ENCODE measurements around the gene FOXN3.
"Not testable (repeated sequence)": the region's sequence is repeated elsewhere in the genome, so short reads cannot be mapped to it uniquely, and the experiment has no call there.

The FOXN3 gene

DNA sequence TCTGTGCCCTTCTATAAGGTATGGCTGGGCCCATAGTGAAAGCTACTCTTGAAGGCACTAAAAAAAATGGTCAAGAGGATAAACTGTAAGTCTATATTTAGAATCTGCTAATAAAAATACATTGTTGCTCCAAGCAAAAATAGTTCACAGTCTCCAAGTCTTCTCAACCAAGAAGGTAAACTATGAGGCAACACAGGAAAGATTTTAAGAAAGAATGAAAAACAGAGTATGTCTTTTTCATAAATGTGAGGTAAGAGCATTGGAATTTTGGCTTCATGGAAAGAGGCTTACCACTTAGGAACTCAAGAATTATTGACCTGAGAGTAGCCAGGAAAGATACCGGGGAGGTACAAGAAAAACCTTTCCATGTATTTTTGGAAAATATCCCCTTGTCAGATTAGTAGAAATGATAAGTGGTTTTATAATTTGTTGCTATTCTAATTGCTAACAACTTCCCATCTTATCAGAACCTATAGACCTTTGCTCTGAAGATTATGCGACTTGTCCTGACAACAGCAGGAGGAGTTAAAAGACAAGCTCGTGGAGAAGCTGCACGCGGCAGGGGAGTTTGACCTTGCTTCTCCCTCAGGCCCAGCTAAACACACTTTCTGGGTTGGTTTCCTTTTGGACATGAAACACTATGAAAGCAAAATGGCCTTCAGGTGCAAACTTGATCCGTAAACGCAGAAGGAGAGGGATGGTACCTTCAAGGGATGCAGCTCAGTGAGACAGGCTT is 238.1 kb downstream of the FOXN3 start:
- no peak for DNase-seq (ENCODE audit: low read depth in 3 of 3, low spot score in 1 of 3)

DNA sequence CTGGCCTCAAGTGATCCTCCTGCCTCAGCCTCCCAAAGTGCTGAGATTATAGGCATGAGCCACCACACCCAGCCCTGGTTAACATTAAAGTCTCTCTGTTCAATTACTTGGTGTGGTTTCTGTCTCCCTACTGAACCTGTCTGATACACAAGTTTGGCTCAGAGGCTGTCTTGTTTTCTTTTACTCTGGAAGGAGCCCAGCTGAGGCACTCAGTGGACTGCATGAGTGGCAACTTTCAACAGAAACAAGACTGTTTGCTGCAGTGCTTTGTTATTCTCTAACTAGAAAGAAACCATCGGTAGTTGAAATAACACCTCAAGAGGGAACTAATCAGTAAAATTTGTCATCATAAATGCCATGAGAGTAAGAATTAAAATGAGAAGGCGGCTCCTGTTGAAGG is 238.7 kb downstream of the FOXN3 start:
- DNase-seq (ENCODE audit: low read depth in 3 of 3, low spot score in 1 of 3), result no peak

GRCh38 chr14:89175881-89176799 is 240.9 kb downstream of the FOXN3 start:
- no peak for DNase-seq (ENCODE audit: low read depth in 3 of 3, low spot score in 1 of 3)

DNA sequence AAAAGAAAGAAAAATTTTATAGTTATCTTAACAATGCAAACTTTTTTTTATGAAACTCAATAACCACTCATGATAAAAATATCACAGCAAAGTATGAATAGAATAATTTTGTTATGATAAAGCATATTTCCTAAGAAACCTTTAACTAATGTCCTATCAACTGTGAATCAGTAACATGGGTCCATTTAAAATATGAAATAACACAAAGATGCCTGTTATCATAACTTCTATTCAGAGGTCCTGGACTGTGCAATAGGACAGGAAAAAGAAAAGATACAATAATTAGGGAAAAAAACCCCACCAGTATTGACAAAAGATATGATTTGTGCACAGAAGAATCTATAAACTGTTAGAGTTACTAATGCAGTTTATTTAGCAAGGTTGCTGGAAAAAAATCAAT is 245.4 kb downstream of the FOXN3 start:
- no peak for DNase-seq (ENCODE audit: low read depth in 3 of 3, low spot score in 1 of 3)

- no peak for DNase-seq (ENCODE audit: low read depth in 3 of 3, low spot score in 1 of 3)
Observed at GRCh38 chr14:89171168-89171567, 245.9 kb downstream of the FOXN3 start.

DNA sequence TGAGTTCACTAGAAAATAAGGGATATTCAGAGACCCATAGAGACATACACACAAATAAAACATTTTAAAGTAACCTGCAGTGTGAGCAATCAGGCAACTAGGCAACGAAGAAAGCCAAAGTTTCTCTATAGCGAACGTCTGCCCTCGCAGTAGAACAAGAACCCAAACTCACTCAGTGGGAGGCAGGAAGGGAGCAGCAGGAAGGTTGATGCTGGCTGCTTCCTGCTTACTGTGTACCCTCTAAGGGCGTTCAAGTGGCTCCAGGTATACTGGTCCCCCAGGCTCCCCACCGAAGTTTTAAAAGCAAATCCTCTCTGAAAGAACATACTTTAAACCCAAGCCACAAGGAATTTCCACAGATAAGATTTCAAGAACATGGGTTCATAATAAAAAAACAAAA is 249.3 kb downstream of the FOXN3 start:
- DNase-seq (ENCODE audit: low read depth in 3 of 3, low spot score in 1 of 3), result no peak

DNA sequence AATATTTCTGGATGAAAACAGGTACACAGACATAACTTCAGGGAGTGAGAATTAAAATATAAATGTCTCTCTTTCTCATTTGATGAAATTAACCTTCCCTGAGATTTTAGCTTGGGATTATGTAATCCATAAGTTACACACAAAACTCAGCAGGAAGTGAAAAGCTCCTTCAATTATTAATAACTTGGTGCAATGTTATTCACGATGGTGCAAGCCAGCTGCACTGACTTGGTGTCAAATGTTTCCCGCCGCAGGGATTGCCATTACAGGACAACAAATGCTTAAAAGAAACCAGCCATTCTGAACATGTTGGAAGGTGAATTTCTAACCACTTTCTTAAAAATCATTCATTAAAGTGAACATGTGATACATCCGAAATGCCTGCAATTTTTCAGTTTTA is 250.4 kb downstream of the FOXN3 start:
- DNase-seq (ENCODE audit: low read depth in 3 of 3, low spot score in 1 of 3), result no peak

DNA sequence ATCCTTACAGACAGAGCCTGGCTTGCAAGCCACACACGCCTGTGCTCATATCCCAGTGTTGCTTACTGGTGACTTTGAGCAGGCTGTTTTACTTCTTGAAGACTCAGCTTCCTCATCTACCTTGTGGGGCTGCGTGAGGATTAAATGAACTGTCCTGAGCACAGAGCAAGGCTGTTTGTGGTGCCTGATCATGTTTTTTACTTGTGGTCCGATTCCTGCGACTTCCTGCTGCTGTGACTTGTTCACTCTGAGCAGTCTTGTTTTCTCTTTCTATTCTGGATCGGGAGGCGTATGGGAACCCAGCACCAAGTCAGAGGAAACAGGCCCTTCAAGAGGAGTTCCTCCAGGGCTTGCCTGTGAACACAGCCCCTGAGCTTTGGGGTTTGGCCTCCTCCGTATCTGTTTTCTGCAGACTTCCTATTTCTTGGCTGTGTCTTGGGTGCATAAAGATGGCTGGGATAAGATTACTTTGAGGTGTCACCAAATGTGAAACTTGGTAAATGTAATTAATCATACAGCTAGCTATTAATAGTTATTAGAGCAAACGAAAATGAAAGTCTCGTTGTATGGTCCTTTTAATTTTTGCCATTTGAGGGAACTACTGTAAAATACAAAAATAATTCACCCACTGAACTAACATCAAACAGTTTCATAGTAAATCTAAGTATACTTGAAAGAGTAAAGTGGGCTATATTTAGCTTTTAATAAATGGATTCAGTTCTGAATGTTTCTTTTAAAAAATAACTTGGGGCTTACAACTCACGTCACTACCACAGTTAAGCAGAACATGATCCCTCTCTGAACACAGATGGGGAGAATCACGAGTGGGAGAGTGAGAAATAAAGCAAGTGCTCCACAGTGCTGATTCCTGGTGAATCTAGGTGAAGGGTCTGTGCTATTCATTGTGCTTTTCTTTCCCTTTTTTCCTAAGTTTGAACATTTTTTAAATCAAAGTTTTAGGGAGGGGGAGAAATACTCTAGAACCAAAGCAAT is 251.5 kb downstream of the FOXN3 start:
- no peak for DNase-seq (ENCODE audit: low read depth in 3 of 3, low spot score in 1 of 3)

GRCh38 chr14:89164168-89165073 is 252.6 kb downstream of the FOXN3 start:
- DNase-seq (ENCODE audit: low read depth in 3 of 3, low spot score in 1 of 3), result no peak

DNA sequence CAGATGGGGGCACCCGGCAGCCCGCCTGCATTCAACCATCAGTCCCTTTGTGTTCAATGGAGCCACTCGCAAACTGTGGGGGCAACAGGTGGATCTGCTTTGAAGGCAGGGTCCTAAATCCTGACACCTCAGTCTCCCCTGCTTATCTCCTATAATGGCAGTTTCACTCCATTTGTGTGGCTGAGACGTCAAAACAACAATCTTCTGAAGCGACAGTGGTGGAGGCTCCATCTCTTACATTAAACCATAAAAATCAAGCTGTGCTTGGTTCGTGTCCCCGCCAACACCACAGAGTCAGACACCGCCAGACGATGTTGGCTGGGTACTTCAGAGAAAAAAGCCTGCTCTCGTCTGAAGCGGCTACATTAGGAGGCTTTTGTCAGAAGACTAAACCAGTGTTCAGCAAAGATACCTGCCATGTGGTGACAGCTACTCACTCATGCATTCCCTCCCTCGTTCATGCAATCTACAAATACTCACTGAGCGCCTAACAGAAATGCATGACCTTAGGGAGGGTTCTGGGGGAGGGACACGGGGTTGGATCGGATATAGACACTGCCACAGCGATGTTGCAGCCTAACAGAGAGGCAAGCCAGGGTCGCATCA is 253.9 kb downstream of the FOXN3 start:
- no peak for DNase-seq (ENCODE audit: low read depth in 3 of 3, low spot score in 1 of 3)

GRCh38 chr14:89162586-89162985 is 254.4 kb downstream of the FOXN3 start:
- DNase-seq (ENCODE audit: low read depth in 3 of 3, low spot score in 1 of 3), result no peak

GRCh38 chr14:89160437-89160836 is 256.6 kb downstream of the FOXN3 start:
- no peak for DNase-seq (ENCODE audit: low read depth in 3 of 3, low spot score in 1 of 3)

DNA sequence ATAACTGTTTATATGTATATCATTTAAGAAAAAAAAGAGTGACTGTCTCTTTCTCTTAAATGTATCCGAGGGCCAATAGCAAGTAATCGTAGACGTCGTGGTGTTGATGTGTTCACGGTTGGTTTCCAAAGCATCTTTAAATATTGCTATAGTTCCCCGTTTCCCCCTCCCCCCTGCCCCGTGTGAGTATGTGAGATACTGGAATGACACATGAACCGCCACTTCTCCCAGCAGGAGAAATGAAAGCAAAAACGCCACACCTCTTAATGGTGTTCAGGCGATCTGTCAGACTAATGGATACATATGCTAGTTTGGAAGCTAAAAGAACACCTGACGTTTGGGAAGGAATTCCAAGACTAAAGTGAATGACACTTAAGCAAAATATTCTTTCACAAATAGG is 258.3 kb downstream of the FOXN3 start:
- no peak for DNase-seq (ENCODE audit: low read depth in 3 of 3, low spot score in 1 of 3)

DNA sequence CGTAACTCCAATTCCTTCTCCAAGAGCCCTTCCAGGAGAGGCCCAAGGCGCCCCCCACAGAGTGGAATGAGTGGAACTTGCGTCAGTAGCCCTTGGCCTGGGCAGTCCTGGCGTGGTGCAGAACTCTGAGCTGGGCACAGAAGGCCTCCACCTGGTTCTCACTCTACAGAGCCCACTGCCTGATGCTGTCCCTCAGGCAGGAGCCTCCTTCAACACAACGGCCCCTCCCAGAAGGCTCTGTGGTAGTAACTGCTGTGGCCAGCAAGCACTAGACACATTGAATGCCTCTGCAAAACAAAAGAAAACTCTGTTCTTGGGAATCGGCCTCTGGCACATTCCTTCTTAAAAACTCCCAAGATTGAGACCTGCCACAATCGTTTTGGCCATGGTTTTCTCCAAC is 258.9 kb downstream of the FOXN3 start:
- not testable (repeated sequence) for DNase-seq (ENCODE audit: low read depth in 3 of 3, low spot score in 1 of 3)

- no peak for DNase-seq (ENCODE audit: low read depth in 3 of 3, low spot score in 1 of 3)
Observed at GRCh38 chr14:89155491-89155890, 261.5 kb downstream of the FOXN3 start.

- DNase-seq (ENCODE audit: low read depth in 3 of 3, low spot score in 1 of 3), result not testable (repeated sequence)
Observed at GRCh38 chr14:89151693-89152092, 265.3 kb downstream of the FOXN3 start.

DNA sequence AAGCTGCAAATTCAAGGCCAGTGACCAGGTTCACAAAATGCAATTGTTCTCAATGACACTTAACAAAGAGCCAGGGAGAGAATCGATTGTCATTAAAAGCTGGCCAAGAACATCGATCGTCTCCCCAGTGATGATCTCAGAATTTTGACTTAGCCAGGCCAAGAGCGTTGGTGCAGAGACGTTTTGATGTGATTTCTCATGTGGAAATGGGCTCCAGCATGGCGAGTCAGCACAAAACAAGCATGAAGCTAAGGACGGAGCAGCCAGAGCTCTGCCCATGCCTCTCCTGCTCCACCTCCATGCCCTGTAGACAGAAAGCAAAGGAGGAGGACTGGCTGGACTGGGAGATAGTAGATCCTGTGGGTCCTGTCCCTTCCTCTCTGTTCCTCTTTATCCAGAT is 270.8 kb downstream of the FOXN3 start:
- DNase-seq (ENCODE audit: low read depth in 3 of 3, low spot score in 1 of 3), result no peak

GRCh38 chr14:89144642-89145041 is 272.4 kb downstream of the FOXN3 start:
- no peak for DNase-seq (ENCODE audit: low read depth in 3 of 3, low spot score in 1 of 3)

DNA sequence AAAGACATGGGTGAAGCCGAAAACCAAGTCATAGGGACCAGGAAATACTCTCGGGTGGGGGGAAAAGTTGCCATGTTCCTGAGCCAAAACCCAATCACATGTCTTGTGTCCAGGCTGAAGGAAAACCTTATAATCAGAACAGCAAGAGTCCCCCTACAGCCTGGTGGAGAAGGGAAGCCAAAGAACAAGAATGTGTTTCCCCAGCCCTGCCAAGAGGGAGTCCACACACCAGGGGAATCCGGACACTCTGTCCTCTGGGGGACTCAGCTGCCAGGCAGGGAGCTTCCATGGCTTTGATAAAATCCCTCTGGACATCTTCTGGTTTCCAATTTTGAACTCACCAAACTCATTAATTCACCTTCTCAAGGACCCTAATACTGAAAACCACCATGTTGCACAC is 273.0 kb downstream of the FOXN3 start:
- DNase-seq (ENCODE audit: low read depth in 3 of 3, low spot score in 1 of 3), result no peak

DNA sequence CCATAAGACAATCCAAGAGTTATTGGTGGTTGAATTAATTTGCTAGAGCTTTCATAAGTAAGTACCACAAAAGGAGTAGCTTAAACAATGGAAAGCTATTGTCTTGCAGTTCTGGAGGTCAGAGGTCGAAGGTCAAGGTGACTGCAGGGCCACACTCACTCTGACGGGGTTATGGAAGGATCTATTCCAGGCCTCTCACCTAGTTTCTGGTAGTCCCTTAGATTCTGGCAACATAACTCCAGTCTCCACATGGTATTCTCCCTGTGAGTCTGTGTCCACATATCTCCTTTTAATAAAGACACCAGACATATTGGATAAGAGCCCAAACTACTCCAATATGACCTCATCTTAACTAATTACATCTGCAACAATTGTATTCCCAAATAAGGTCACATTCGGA is 273.4 kb downstream of the FOXN3 start:
- no peak for DNase-seq (ENCODE audit: low read depth in 3 of 3, low spot score in 1 of 3)

Measured in stimulated activated CD4-positive, alpha-beta T cell treated with anti-CD3 and anti-CD28 coated beads, TNF-alpha, amount 100 ng/mL, for 1 hour (primary cell).